CD4-positive, alpha-beta T cell treated with Interferon alpha-2 for 1 hour (primary cell): ENCODE results near the gene RNU6-1.

Experiments
- DNase-seq, 2 donors: peaks; one replicate each; pipeline ENCODE4 v3.0.0-alpha.2; 2020 to 2022

The RNU6-1 gene

DNA sequence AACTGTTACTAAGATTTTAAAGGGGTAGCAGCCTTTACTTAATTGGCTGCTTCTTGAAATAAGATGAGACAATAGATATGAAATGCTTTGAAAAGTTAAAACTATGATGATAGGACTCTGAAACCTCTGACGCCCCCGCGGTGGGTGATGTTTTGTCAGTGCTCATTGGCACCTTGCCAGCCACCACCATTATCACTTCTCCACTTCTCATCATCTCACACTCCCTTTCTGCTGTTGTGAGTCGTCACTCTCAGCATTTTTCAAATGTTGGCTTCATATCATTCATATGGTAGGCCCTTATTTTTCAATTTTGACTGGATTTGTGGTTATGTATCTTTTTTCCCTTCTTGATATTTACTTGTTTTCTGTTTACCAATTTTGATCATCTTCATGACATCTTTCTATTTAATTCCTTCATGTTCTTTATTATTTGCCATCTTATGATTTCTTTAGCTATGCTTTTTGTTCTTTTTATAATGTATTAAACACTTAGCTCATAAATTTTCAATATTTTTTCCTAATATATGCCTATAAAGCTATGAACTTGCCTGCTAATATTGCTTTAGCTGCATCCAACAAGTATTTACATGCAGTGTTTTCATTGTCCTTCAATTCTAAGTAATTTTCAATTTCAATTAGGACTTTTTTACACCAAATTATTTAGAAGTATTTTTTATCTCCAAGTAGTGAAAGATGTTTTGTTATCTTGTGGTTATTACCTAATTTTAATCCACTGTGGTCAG is 44.8 kb downstream of the RNU6-1 start:
- DNase-seq: no peak

- no peak for DNase-seq
Observed at GRCh38 chr15:67792250-67792942, 47.4 kb downstream of the RNU6-1 start.

DNA sequence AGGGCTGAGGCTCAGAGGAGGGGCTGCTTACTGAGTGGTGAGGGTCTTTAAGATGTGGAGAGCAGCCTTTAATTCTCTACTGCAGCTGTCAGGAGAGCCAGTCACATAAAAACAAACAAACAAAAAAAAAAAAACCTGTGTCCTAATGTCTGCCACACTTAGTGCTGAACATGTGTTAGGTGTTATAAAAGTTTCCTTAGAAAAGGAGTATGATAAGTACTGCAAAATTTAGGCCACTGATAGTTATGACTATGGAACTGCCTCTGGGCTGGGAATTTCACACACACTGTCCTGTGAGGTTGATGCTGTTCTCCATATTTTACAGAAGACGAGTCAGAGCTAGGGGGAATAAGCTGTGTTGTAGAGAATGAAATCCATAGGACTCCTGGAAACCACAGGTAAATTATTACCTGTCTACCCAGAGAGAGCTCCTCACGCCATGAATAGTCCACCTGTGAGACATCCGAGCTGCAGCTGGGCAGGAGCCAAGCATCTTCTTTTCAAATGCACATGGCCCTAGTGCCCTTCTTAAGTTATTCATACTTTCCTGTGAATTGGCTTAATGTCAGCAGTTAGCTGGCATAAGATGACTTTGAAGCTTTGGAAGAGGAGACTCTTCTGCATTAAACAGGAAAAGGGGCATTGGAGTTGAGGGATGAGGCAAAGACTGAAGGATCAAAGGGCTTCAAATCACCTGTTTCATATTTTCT is 49.1 kb downstream of the RNU6-1 start:
- DNase-seq: no peak
